ENCODE data around the gene HID1.

- TF ChIP-seq SNAI2 (CRISPR knock-in tag; IDR thresholded peaks at IDR 0.05) (no peak), ZFP3 (CRISPR knock-in tag; IDR thresholded peaks at IDR 0.05) (no peak), ZNF8 (CRISPR knock-in tag; IDR thresholded peaks at IDR 0.05) (0 out of 2 replicates have a peak, but pooled peaks have one; percentile 31), POU6F1 (CRISPR knock-in tag; IDR thresholded peaks at IDR 0.05; ENCODE audit: borderline replicate concordance, low read depth) (no peak), OSR1 (CRISPR knock-in tag; IDR thresholded peaks at IDR 0.05) (no peak), PATZ1 (CRISPR knock-in tag; IDR thresholded peaks at IDR 0.05; ENCODE audit: borderline replicate concordance) (no peak), ZFP30 (CRISPR knock-in tag; IDR thresholded peaks at IDR 0.05) (no peak), ARNTL (CRISPR knock-in tag; IDR thresholded peaks at IDR 0.05; ENCODE audit: borderline replicate concordance, low read depth) (no peak), PPARA (CRISPR knock-in tag; IDR thresholded peaks at IDR 0.05; ENCODE audit: borderline replicate concordance) (no peak), ZC3H10 (CRISPR knock-in tag; IDR thresholded peaks at IDR 0.05) (no peak)
These were observed 8.9 kb upstream of the HID1 start for GRCh38 chr17:74981318-74981978.

Data from SK-N-SH treated with all-trans-retinoic acid at 6 μM for 48 hours (cell line).